Fibroblast of lung (primary cell): Measurements from ENCODE around the gene ZNF480. TPM values are rescaled to one million over a fixed set of nuclear protein-coding genes. Genes with fewer than 3 reads are reported as not detected.

Source experiments
- DNase-seq, 2 donors: peaks; one replicate each; pipeline versions ENCODE4 v3.0.0 to v3.0.0-alpha.2; 2010; ENCODE audit warnings: low read depth in 2 of 2
- H2AFZ ChIP-seq: 2 replicates; pipeline ENCODE4 v1.5.1; 2012; ENCODE audit warnings: low read length, control low read depth, inconsistent platforms
- H3K27ac ChIP-seq: 2 replicates; pipeline ENCODE4 v1.5.1; 2011; ENCODE audit warnings: low read length, control low read depth; ENCODE audit not compliant: insufficient read depth
- H3K27me3 ChIP-seq: 2 replicates; pipeline ENCODE4 v1.5.1; 2011; ENCODE audit warnings: mild to moderate bottlenecking, low read length; ENCODE audit not compliant: control insufficient read depth, insufficient read depth
- H3K36me3 ChIP-seq: 2 replicates; pipeline ENCODE4 v1.5.1; 2011; ENCODE audit warnings: low read length; ENCODE audit not compliant: control insufficient read depth, insufficient read depth
- H3K4me1 ChIP-seq: 2 replicates; pipeline ENCODE4 v1.5.1; 2011; ENCODE audit warnings: low read length; ENCODE audit not compliant: control insufficient read depth, insufficient read depth; ENCODE audit errors: extremely low read depth
- H3K4me2 ChIP-seq: 2 replicates; pipeline ENCODE4 v1.5.1; 2011; ENCODE audit warnings: low read length, control low read depth; ENCODE audit not compliant: insufficient read depth; ENCODE audit errors: extremely low read depth
- H3K4me3 ChIP-seq, 4 experiments: fragments of 200-600 bp in 1 of 4; sonication (generic) in 1 of 4; replicated peaks in 1 of 4; 2 replicates each; pipeline ENCODE4 v1.5.1; 2011 to 2016; ENCODE audit warnings: low read length in 4 of 4, low read depth in 3 of 4, mild to moderate bottlenecking in 3 of 4, control low read depth in 2 of 4, inconsistent platforms in 1 of 4, mixed read lengths in 1 of 4; ENCODE audit not compliant: insufficient read depth in 1 of 4; ENCODE audit errors: control extremely low read depth in 1 of 4
- H3K79me2 ChIP-seq: 2 replicates; pipeline ENCODE4 v1.5.1; 2012; ENCODE audit warnings: mild to moderate bottlenecking, low read length, inconsistent platforms; ENCODE audit not compliant: control insufficient read depth, insufficient read depth
- H3K9ac ChIP-seq: 2 replicates; pipeline ENCODE4 v1.5.1; 2011; ENCODE audit warnings: mild to moderate bottlenecking, low read length, control low read depth; ENCODE audit not compliant: insufficient read depth
- H3K9me3 ChIP-seq: 2 replicates; pipeline ENCODE4 v1.5.1; 2012; ENCODE audit warnings: low read depth, low read length; ENCODE audit not compliant: control insufficient read depth, insufficient read depth
- H4K20me1 ChIP-seq: 2 replicates; pipeline ENCODE4 v1.5.1; 2011; ENCODE audit warnings: low read length; ENCODE audit not compliant: control insufficient read depth, insufficient read depth; ENCODE audit errors: extremely low read depth
- CTCF ChIP-seq, 2 donors: IDR thresholded peaks in 1 of 2; conservative IDR thresholded peaks in 1 of 2; 1 replicate in 1 of 2; 2 replicates in 1 of 2; pipeline ENCODE4 v1.5.1; 2011 to 2012; ENCODE audit warnings: low read length in 2 of 2, control low read depth in 1 of 2, inconsistent platforms in 1 of 2, low read depth in 1 of 2, mild to moderate bottlenecking in 1 of 2
- EZH2 ChIP-seq: IDR thresholded peaks from 2 replicates; pipeline ENCODE4 v1.5.1; 2012; ENCODE audit warnings: low read length, control low read depth, mild to moderate bottlenecking; ENCODE audit errors: missing control alignments
- polyA plus RNA-seq, 2 donors: library from polyadenylated mRNA; depleted of rRNA in 1 of 2; stranded (reverse) in 1 of 2; unstranded in 1 of 2; fragments of >200 nt; gene quantifications; 2 replicates each; pipeline ENCODE4 v1.2.1, GENCODE V29; 2011 to 2012; ENCODE audit warnings: missing spikeins in 1 of 2
- total RNA-seq: library from RNA; depleted of rRNA; stranded (reverse); fragments of >200 nt; gene quantifications from 2 replicates; pipeline ENCODE4 v1.2.1, GENCODE V29; 2014

Gene ZNF480
- total and polyA plus RNA-seq, 2 donors (not counting 1 experiment from before 2014, with no cell fraction given): 5.9 to 7.7 TPM

- no peak overlapping the region for H3K9ac ChIP-seq
- no peaks in the 10 kb centered on the region for H3K27me3 ChIP-seq
- H3K36me3 ChIP-seq: no peaks in the 10 kb centered on the region
- H3K9me3 ChIP-seq: no peaks in the 10 kb centered on the region
- no peak for DNase-seq
- no peak overlapping the region for H3K4me3 ChIP-seq
- H4K20me1 ChIP-seq: no peaks in the 10 kb centered on the region
- no peak overlapping the region for H3K27ac ChIP-seq
- H3K79me2 ChIP-seq: no peaks in the 10 kb centered on the region
- H3K4me2 ChIP-seq: no peak overlapping the region
- no peaks in the 10 kb centered on the region for H3K4me1 ChIP-seq
- TF ChIP-seq CTCF (conservative IDR thresholded peaks at IDR 0.05 in 1 of 2, IDR thresholded peaks at IDR 0.05 in 1 of 2; ENCODE audit: low read depth in 1 of 2, low read length in 2 of 2) (no peak), EZH2 (no peak)
- no peak overlapping the region for H2AFZ ChIP-seq
Observed at GRCh38 chr19:52345162-52345561, 48.2 kb downstream of the ZNF480 start.

DNA sequence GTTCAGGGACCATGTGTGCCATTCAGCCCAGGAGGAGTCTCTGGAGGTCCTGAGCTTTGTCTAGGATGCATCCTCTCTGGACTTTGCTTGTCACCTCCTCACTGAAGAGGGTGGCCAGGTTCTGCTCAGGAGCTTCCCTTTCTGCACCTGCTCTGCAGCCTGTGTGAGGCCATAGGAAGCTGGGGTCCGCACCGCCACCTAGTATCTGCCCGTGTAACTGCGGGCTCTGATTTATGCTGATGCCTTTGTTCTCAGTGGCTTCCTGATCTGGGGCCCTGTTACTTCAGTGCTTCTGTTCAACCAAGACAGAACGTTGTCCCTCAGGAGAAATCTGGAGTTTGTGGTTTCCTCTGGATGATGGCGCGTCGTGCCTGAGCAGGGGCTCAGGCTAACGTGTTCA lies 54.5 kb downstream of the ZNF480 start:
- no peaks in the 10 kb centered on the region for H3K36me3 ChIP-seq
- no peaks in the 10 kb centered on the region for H3K27me3 ChIP-seq
- no peaks in the 10 kb centered on the region for H3K9me3 ChIP-seq
- no peak overlapping the region for H3K9ac ChIP-seq
- TF ChIP-seq EZH2: no peak
- TF ChIP-seq CTCF (conservative IDR thresholded peaks at IDR 0.05 in 1 of 2, IDR thresholded peaks at IDR 0.05 in 1 of 2; ENCODE audit: low read depth in 1 of 2, low read length in 2 of 2): no peak
- no peak overlapping the region for H2AFZ ChIP-seq
- no peak for DNase-seq
- H3K4me3 ChIP-seq: no peak overlapping the region
- H3K79me2 ChIP-seq: no peaks in the 10 kb centered on the region
- no peak overlapping the region for H3K4me2 ChIP-seq
- H4K20me1 ChIP-seq: no peaks in the 10 kb centered on the region
- no peak overlapping the region for H3K27ac ChIP-seq
- no peaks in the 10 kb centered on the region for H3K4me1 ChIP-seq

DNA sequence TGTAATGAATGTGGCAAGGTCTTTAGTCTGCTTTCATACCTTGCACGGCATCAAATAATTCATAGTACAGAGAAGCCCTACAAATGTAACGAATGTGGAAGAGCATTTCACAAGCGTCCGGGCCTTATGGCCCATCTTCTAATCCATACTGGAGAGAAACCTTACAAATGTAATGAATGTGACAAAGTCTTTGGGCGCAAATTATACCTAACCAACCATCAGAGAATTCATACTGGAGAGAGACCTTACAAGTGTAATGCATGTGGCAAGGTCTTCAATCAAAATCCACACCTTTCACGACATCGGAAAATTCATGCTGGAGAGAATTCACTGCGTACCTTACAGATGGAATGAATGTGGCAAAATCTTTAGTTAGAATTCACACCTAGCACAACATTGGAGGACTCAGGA lies 69.5 kb downstream of the ZNF480 start:
- Histone ChIP-seq H4K20me1 (no peaks in the 10 kb centered on the region), H3K79me2 (no peaks in the 10 kb centered on the region), H3K4me1 (no peaks in the 10 kb centered on the region), H3K27ac (no peak overlapping the region), H3K9me3 (no peaks in the 10 kb centered on the region), H3K9ac (no peak overlapping the region), H2AFZ (no peak overlapping the region), H3K4me3 (no peak overlapping the region), H3K36me3 (no peaks in the 10 kb centered on the region), H3K27me3 (no peaks in the 10 kb centered on the region), H3K4me2 (no peak overlapping the region)
- DNase-seq: no peak
- TF ChIP-seq EZH2 (no peak), CTCF (conservative IDR thresholded peaks at IDR 0.05 in 1 of 2, IDR thresholded peaks at IDR 0.05 in 1 of 2; ENCODE audit: low read depth in 1 of 2, low read length in 2 of 2) (no peak)
